NCI-H1417 (cell line): Measurements from ENCODE around the gene RILPL1.
"Not testable (repeated sequence)": the region's sequence is repeated elsewhere in the genome, so short reads cannot be mapped to it uniquely, and the experiment has no call there.

Experiments used
- DNase-seq, 3 experiments: peaks; one replicate each; lab custom pipeline; 2025; lab: John Stamatoyannopoulos, UW

Gene RILPL1

DNA sequence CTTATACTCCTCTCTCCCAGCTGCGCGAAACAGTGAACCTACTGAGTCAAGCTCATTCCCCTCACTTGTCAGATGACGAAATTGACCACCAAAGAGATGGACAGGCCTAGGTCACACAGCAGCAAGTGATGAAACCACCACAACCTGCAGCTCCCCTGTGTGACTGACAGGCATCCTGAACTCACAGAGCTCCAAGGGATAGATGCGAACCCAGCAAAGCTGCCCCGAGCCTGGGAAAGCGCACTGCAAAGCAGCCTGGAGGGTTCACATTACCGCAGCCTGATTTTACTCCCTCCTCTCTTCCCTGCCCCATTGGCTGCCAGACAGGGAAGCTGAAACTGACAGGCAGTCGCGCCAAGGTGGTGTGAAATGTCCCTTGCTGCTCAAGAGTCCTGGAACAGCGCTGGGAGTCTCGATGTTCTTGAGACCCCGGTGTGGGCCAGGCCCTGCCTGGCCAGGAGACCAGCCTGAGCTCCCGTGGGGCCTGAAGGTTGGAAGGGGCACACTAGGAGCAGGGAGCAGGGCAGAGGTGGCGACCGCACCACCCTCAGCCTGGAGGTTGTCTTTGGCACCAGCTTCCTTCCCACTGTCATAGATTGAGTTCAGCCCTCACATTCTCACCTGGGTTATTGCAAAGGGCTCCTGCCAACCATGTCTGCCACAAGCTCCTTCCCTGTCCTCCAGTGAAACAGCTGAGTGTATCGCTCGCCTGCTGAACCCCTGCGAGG lies 39.2 kb downstream of the RILPL1 start:
- DNase-seq: no peak

DNA sequence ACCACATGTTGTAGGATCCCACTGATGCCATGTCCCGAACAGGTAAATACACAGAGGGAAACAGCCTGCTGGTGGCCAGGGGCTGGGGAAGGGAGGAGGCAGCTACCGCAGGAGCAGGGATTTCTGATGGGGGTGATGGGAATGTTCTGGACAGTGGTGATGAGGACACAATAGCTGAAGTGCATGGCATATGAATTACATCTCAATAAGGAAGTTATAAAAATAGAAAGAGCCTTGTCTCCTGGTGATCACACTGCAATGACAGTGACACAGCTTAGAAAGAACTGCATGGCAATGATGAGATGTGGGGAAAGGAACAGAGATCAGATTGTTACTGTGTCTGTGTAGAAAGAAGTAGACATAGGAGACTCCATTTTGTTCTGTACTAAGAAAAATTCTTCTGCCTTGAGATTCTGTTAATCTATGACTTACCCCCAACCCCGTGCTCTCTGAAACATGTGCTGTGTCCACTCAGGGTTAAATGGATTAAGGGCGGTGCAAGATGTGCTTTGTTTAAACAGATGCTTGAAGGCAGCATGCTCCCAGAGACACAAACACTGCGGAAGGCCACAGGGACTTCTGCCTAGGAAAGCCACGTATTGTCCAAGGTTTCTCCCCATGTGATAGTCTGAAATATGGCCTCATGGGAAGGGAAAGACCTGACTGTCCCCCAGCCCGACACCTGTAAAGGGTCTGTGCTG lies 41.0 kb downstream of the RILPL1 start:
- DNase-seq: not testable (repeated sequence)

DNA sequence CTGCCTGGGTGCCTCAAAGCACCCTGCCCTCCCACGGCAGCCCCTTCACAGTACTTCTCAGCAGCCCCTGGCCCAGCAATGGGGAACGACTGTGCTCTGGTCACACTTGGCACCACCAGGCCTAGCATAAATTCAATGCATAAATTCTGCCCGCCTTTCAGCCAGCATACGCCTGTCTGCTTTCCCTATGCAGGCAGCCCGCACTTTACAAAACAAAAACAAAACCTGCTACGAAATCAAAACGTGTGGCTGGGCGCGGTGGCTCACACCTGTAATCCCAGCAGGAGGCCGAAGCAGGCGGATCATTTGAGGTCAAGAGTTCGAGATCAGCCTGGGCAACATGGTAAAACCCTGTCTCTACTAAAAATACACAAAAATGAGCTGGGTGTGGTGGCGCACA lies 42.0 kb downstream of the RILPL1 start:
- no peak for DNase-seq

DNA sequence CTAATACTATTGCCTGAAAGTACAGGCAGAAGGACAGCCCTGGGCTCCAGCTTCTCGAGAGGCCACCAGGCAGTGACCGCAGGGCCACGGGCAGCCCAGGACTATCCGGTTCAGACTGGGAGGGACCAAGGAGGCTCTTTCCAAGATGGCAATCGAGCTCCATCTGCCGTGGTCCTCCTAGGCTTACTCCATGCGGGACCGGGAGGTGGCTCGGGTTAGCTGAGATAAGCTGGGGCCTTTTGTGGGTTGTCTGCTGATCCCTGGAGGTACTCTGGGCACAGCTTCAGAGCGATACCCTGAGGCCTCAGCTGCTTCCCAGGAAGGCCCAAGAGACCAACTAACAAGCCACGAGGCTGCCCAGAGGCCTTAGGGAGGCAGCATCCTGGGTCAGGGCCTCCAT lies 42.5 kb downstream of the RILPL1 start:
- no peak for DNase-seq

DNA sequence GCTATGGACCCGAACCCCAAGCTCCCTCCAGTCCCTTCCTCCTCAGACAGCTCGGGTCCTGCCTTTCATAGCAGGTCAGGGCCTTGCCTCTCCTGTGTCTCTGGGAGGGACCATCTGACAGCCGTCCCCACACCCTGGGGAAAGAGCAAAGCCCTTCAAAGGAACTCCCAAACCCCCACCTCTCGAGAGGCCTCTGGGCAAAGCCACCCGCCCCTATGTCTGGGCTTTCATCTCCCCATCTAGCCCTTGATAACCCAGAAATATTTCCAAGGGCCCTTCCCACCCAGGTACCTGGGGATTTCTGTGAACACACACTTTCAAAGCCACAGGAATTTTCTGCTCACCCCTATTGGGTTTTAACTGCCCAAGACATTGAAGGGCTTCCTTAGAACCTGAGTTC lies 43.4 kb downstream of the RILPL1 start:
- no peak for DNase-seq

DNA sequence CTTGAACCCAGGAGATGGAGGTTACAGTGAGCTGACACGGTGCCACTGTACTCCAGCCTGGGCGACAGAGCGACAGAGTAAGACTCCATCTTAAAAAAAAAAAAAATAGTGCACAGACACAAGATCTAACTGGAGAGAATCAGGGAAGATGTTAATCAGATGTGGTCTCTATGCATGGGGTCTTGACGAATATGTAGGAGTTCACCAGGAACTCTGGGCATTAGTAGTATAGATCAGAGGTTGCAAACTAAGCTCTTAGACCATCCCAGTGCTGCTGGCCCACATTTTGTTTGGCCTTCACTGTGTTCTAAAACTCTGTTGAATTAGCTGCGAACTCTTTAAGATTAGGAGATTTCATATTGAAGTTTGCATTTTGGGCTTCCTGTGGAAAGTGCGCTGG lies 43.9 kb downstream of the RILPL1 start:
- no peak for DNase-seq

DNA sequence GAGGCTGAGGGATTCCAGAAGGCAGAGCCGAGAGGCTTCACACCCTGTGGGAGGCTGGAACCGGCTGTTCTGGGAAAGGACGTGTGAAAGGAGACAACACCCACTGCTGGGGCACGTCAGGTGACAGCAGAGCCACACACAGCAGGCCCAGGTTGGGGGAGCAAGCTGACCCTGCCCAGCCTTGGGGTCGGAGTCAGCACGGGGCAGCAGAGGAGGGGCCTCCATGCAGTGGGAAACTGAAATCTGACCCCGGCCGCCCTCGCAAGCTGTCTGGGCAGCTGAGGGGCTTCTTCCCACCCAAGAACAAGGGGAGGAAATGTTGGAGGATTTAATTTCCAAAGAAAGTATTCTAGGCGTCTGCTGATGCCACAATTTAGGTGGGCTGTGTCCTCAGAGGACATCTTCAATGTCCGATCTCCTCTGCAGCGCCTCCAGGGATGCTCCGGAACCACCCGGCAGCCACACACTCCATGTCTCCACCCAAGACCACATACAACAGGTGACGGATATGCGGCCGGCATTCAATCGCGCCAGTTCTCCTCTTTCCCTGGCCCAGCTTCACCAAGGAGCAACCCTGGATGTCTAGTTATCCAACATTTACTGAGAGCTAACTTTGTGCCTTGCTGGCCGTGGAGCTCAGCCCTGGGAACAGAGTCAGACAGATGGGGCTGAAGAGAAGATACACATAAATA lies 44.8 kb downstream of the RILPL1 start:
- no peak for DNase-seq

DNA sequence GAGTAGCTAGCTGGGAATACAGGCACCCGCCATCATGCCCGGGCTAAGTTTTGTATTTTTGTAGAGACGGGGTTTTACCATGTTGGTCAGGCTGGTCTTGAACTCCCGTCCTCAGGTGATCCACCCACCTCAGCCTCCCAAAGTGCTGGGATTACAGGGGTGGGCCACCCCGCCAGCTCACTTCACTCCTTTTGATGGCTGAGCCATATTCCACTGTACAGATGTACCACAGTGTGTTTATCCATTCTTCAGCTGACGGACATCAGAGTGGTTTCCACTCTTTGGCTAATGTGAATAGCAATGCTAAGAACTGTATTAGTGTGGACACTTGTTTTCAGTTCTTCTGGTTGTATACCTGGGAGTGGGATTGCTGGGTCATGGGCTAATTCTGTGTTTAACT lies 46.1 kb downstream of the RILPL1 start:
- DNase-seq: no peak

DNA sequence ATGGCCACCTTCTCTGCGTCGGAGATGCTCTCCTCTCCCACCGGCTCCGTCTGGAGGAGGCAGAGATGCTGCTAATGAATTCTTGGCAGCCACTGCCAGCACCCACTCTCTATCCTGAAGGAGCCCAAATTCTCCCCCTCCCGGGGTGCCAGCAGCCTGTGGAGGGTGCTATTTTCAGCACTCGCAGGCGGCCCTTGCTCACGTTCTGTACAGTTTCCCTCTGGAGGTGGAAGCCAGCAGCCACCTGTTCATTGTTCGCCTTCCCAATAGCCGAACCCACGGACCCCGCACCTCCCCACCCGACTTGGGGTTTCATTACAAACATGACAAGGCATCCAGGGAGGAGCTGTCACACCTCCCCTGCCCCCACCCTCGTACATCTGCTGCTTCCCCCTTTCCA lies 47.8 kb downstream of the RILPL1 start:
- DNase-seq: no peak

DNA sequence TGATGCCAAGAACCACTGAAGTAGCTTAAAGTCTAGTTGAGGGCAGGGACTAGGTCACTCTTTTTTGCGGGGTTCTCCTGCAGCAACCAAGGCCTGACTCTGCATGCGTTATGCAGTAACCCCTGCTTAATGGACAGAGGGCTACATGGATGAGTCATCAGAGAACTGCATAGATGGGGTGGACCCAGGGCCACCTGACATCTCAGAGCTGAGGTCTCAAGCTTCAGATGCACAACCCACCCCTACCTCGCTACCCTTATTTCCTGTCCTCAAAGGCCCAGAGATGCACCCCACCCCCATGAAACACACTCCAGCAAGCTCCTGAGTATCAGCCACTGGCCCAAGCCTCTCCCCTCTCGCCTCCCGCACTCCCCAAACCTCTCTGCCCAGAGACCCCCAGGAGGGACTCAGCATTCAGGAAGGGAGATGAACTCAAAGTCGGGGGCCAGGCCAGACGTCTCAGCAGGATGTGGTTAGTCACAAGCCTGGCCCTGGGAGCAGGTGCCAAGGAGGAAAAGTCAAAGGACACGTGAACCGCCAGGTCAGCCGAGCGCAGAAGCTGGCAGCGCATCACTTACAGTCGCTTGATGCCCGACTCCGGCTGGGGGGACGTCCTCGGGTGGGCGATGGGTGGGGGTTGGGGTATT lies 49.8 kb downstream of the RILPL1 start:
- no peak for DNase-seq

DNA sequence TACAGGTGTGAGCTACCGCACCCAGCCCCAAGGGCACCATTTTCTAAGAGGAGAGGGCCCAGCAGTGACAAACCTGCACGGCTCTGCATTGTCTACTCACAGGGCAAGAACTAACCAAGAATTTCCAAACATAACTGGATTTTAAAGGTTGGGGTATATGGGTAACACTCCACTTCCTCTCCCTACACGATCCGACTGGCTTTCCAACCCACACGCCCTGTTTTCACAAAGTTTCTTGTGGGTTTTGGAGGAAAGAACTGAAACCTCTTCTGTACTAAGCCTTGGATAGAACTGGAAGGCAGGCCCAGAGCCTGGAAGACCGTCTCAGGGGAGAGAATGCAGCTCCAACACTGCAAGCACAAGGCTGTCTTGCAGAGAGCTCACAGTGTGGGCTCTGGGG lies 50.6 kb downstream of the RILPL1 start:
- DNase-seq: no peak

DNA sequence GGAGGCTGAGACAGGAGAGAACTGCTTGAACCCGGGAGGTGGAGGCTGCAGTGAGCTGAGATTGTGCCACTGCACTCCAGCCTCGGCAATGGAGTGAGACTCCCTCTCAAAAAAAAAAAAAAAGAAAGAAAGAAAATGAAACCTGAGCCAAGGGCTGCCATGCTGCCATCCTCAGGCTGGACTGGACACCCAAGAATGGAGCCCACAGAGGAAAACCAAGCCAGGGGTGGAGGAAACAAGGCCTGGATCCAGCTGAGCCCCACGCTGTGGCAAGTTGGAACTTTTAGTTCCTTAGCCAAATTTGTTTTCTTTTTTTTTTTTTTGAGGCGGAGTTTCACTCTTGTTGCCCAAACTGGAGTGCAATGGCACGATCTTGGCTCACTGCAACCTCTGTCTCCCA lies 52.3 kb downstream of the RILPL1 start:
- DNase-seq: not testable (repeated sequence)

DNA sequence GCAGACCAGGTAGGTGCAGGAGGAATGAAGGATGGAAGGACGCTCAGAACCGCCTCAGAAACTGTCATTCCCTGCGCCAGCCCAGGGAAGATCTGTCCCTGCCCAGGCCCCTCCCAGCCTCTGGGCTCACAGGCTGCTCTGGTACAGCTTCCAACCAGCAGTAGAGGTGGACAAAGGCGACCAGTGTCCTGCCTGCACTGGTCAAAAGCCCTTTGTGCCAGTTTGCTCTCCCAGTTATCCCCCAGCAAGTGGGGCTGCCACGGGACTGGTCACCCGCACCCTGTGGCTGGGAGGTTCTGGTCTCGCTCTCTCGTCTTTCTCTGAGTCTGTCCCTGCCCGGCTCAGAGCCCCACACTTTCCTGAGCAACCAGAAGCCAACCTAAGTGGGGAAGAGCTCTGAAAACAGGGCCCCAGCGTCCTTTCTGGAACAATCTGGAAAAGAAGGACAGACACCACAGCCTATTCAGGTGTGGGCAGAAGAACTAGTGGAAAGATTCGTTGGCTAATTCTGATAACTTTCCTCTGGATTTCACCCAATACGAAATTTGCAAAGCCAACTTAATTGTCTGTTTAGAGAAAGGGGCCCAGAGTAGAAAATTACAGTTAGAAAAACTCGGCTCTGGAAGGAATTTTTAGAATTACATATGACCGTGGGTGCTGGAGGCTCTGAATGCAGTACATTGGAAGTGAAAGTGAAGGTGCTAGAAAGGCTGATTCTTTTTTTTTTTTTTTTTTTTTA lies 53.9 kb downstream of the RILPL1 start:
- DNase-seq: no peak

DNA sequence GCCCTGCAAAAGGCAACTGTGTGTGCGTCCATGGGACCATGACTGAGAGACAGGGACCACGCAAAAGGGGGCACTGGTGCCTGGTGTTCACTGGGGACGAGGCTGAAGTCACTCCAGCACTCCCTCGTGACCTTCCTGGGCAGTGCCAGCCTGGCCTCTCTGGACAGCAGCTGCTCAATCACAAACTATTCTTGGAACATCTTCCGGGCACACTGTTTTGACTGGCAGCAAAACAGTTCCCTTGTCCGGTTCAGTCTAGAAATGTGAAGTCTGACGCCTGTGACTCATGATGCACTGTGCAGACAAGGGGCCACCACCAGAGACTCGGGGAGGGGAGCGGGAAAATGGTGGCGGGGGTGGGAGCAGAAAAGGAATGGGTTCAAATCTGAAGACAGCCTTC lies 54.8 kb downstream of the RILPL1 start:
- DNase-seq: no peak

DNA sequence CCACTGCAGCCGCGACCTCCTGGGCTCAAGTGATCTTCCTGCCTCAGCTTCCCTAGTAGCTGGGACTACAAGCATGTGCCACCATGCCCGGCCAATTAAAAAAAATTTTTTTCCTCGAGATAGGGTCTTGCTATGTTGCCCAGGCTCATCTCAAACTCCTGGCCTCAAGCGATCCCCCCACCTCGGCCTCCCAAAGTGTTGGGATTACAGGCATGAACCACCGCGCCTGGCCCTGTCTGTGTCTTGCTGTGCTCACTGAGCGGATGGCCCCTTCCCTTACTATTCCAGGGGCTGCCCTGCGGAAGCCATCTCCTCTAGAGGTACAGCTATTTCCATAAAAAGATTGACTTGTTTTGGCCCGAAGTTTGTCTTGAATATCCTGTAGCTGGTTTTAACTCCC lies 55.5 kb downstream of the RILPL1 start:
- no peak for DNase-seq

DNA sequence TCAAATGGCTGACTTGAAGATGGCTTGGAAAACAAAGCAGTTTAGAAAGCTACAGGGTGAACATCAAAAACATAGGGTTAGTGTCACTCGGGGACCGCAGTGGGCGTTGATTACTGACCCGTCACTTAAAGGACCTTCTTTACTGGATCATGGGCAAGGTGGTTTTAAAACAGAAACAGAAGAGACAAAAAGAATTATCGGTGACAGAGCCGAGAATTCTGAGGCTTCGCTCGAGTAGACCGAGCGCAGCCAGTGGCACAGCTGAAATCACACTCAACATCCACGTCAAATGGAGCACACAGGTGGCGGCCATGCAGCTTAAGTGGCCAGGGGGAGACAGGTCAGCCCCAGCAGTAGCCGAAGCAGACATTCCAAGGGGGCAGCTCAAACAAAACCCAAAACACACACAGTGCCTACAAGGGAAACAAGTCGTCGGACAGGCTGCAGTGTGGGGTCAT lies 58.2 kb downstream of the RILPL1 start:
- no peak for DNase-seq

DNA sequence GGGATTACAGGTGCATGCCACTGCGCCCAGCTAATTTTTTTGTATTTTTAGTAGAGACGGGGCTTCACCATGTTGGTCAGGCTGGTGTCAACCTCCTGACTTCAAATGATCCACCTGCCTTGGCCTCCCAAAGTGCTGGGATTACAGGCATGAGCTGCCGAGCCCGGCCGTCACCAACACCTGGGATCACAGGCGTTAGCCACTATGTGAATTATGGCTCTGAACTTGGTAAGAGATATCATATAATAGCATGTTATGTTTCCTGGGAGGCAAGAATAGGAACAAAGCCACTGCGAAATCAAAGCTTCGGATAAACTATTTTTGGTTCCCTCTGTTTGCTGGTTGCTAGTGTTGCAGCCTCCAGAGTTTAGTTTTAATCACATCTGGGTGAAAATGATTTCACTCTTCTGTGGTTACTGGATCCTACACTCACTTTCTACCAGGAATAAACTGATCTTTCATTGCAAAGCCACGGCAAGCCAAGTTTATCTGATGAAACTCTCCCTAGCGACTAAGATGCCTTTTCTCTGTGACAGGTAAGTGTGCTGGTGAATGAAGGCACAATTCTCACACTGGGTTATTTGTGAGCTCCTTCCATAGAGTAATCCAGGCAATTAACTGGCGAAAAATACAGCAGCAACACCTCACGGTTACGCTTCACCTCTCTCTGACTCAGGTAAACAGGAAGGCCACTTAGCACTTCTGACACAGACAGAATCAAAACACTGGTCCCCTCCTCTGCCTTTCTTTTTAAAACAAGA lies 58.9 kb downstream of the RILPL1 start:
- DNase-seq: peak in 2 of 3 experiments; percentile 18 to 50

DNA sequence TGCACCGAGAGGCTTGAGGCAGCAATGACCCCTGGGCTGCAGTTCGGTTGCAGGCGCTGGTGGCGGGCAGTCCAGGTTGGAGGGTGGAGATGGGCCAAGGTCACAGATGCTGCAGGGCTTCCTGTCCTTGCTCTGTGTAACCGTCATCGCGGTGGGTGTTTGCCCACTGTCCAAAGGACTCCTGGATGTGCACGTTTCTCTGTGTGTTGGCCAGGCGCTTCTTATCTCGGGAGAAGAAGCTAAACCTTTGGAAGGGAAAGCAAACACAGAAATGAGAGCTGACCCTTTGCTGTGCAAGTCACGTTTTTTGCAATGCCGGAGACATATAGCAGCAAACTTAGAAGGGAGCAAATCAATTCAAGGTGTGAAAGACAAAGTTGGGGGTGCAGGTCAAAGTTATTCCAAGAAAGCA lies 61.1 kb downstream of the RILPL1 start:
- DNase-seq: no peak

DNA sequence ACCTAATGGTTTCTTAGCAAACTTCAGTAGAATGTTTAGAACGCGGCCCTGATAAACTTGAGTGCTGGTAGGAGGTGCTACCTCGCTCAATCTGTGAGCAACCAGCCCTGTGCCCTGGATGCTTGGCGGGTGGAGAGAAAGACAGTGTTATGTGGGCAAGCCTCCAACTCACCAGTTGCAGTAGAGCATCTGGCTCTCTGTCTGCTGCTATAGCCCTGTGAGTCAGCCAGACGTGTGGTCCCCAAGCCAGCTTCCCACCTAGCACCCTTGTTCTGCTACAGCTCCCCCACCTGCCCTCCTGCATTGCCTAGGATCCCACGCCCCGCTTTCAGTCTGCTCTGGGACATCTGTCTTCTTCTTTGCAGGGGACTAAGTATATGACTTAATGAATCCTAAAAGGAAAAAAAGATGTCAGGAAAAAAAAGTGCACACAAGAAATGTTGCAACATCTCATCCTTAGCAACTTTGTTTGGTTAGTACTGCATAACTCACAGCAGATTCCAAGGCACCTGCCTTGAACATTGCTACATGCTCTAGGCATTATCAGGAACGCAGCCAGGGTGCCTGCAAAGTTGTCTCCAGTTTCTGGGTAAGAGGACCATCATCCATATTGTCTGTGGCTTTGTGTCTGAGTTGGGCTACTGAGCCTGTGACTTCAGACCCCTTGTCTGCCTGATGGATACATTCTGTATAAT lies 62.0 kb downstream of the RILPL1 start:
- no peak for DNase-seq

DNA sequence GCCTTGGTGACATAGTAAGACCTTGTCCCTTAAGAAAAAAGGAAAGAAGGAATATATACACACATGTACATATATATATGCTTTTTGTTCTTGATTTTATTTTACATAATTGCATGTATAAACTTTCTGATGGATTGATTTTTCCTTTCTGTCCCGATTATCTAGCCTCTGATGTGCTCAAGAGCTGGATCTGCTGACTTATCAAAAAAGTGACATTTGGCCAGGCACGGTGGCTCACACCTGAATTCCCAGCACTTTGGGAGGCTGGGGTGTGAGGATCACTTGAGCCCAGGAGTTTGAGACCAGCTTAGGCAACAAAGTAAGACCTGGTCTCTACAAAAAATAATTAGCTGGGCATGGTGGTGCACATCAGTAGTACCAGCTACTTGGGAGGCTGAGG lies 63.5 kb downstream of the RILPL1 start:
- no peak for DNase-seq

DNA sequence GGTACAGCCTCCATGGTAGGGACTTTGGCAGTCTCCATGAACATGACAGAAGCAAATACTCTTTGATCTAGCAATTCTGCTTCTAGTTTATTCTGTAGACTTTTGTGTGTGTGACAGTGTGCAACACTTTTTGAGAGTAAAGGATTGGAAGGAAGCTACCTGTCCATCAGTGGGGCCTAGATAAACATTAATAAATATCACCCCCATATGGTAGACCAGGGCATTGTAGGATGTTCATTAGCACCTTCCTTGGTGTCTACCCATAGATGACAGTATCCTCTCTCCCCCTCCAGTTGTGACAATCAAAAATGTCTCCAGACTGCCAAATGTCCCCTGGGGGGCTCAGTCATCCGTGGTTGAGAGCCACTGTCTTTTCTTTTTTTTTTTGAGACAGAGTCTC lies 64.7 kb downstream of the RILPL1 start:
- DNase-seq: no peak
